T-helper 2 cell (primary cell): ENCODE data around the gene ACOT8.
"Not testable (repeated sequence)": the region's sequence is repeated elsewhere in the genome, so short reads cannot be mapped to it uniquely, and the experiment has no call there.

Experiments used
- DNase-seq, 5 experiments: peaks; one replicate each; pipeline versions ENCODE4 v3.0.0 to v3.0.0-alpha.2; 2012 to 2022

ACOT8 gene

GRCh38 chr20:45886590-45887345, 29.6 kb upstream of the ACOT8 start:
- no peak for DNase-seq

DNA sequence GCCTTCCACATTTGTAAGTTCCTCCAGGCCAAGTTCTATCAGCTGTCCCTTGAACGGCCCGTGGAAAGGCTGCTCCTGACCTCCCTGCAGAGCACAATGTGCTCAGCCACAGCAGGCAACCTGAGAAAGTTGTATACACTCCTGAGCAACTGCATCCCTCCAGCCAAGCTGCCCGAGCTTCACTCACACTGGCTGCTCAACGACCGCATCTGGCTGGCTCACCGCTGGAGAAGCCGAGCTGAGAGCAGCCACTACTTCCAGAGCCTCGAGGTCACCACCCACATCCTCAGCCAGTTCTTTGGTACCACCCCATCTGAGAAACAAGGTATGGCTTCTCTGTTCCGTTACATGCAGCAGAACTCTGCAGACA, 25.9 kb upstream of the ACOT8 start:
- peak in 1 of 5 experiments; percentile 58 for DNase-seq

GRCh38 chr20:45882469-45883099, 25.4 kb upstream of the ACOT8 start:
- DNase-seq, result no peak

GRCh38 chr20:45880988-45881788, 24.0 kb upstream of the ACOT8 start, which contains the start of gene ZSWIM1:
TSS of gene ZSWIM1 (plus strand) at chr20:45881227. CDS start at chr20:45882593, 1,366 bp downstream.
- DNase-seq, result peak; percentile 91 to 99 (median 97)

GRCh38 chr20:45878076-45878761, 21.0 kb upstream of the ACOT8 start:
- no peak for DNase-seq

- no peak for DNase-seq
These were observed 17.4 kb upstream of the ACOT8 start for GRCh38 chr20:45874576-45874975.

GRCh38 chr20:45874104-45874481, 16.9 kb upstream of the ACOT8 start:
- not testable (repeated sequence) for DNase-seq

DNA sequence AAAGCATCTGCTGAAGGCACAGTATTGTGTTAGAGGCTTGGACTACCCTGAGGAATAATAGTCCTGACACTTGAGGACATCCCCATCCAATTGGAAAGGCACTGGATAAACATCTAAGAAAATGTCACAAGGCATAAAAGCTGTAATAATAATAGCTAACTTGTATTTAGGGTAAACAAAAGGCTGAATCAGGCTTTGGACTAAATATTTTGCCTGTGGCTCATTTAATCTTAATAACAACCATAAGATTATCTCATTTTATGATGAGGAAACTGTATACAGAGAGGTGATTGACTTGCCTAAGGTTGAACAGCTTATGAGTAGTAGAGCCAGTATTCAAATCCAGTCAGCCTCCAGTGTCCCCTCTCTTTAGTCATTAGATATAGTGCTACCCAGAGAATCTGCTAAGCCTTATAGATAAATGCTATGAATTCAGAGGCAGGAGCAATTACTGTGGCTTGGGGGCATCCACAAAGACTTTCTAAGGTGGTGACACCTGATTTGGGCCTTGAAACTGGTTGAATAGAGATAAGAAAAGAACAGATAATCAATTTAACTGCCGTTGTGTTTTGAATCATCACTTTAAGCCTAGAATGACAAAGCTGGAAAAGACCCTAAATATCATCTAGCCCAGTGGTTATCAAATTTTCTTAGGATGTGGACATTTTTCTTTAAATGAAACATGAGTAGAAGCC, 16.4 kb upstream of the ACOT8 start:
- peak in 1 of 5 experiments; percentile 65 for DNase-seq

GRCh38 chr20:45872626-45873025, 15.4 kb upstream of the ACOT8 start:
- no peak for DNase-seq

DNA sequence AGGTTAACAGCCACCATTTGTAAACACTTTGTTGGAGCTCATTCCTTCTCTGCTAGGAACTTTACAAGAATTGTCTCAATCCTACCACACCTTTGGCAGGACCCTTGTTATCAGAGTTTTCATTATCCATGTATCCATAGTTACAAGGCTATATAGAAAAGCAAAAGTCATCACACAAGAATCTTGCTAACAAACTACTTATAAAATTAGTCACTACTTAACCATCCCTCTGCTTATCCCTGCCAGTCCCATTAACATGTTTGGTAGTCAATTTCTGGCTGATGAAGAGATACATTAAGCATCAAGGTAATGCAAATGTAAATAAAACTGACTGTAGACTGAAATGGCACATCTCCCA, 10.6 kb upstream of the ACOT8 start:
- DNase-seq, result no peak

- DNase-seq, result no peak
These were observed 10.1 kb upstream of the ACOT8 start for GRCh38 chr20:45867136-45867818.

DNA sequence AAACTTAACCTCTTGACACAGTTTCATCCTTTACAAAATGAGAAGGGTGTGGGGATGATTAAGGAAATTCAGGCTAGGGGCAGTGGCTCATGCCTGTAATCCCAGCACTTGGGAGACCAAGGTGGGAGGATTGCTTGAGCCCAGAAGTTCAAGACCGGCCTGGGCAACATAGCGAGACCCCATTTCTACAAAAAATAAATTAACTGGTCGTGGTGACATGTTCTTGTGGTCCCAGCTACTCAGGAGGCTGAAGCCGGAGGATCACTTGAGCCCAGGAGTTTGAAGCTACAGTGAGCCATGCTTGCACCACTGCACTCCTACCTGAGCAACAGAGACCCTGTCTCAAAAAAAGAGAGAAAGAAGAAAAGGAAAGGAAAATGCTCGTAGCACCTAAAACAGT, 9.3 kb upstream of the ACOT8 start:
- no peak for DNase-seq

DNA sequence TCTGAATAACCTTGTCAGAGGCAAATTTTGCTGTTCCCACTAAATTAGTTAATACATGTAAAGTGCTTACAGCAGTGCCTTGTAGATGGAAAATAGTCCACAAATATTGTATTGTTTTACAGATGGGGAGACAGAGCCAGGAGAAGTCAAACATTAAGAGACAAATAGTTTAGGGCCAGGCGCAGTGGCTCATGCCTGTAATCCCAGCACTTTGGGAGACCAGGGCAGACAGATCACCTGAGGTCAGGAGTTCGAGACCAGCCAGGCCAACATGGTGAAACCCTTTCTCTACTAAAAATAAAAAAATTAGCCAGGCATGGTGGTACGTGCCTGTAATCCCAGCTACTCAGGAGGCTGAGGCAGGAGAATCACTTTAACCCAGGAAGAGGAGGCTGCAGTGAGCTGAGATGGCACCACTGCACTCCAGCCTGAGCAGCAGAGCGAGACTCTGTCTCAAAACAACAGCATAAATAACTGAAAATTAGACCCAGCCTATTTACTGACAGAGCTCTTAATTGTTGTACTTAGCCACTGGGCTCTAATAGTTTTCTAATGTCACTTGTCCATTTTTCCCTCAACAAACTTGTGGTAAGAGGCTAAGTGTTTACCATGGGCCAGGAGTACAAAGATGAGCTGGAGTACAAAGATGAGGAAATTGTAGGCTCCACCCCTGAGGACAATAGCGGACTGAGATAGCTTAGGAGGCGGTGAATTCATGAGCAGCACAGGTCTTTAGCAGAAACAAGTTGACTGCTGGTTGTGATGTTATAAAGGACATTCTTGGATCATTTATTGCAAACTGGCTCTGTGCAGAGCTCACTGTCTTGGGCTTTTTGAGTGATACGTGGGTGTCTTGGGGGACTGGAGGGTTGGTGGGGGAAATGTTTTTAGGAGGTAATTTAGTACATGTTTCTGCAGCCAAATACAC, 6.6 kb upstream of the ACOT8 start:
- DNase-seq, result no peak

GRCh38 chr20:45861221-45862075, 4.3 kb upstream of the ACOT8 start:
- no peak for DNase-seq

DNA sequence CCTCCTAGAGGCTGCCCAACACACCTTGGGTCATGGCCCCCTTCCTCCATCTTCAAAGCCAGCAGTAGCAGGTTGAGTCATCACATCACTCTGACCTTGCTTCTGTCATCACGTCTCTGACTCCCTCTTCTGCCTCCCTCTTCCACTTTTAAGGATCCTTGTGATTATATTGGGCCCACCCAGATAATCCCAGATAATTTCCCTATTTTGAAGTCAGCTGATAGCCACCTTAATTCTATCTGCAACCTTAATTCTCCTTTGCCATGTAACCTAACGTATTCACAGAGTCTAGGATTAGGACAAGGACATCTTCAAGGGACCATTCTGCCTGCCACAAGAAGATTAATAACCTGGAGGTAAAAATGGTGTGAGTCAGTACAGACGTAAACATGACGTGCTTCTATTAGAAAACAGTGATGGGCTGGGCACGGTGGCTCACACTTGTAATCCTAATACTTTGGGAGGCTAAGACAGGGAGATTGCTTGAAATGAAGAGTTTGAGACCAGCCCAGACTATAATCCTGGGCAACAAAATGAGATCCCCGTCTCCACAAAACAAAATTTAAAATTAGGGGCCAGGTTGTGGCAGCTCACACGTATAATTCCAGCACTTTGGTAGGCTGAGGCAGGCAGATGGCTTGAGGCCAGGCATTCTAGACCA, 3.5 kb upstream of the ACOT8 start:
- no peak for DNase-seq

- DNase-seq, result no peak
These were observed 2.7 kb upstream of the ACOT8 start for GRCh38 chr20:45859916-45860315.

- DNase-seq, result peak in 2 of 5 experiments; percentile 15 to 79
These were observed 657 bp upstream of the ACOT8 start for GRCh38 chr20:45857882-45858216.

GRCh38 chr20:45853484-45853883, 3.7 kb downstream of the ACOT8 start:
- no peak for DNase-seq

- no peak for DNase-seq
These were observed 4.9 kb downstream of the ACOT8 start for GRCh38 chr20:45852326-45852725.
